ENCODE results near the gene TXN2.

TXN2 gene

GRCh38 chr22:36510966-36511881 lies 29.8 kb upstream of the TXN2 start:
- H3K27ac ChIP-seq (ENCODE audit: low read depth, low read length) = no peak overlapping the region
- H3K4me3 ChIP-seq (ENCODE audit: low read depth in 1 of 5, low read length in 5 of 5) = no peak overlapping the region
- no peaks in the 10 kb centered on the region for H3K27me3 ChIP-seq (ENCODE audit: control insufficient read depth in 5 of 5, insufficient read depth in 4 of 5, low read length in 5 of 5)
- H3K9ac ChIP-seq (ENCODE audit: low read length in 5 of 5) = no peak overlapping the region
- H3K36me3 ChIP-seq (ENCODE audit: control insufficient read depth in 5 of 5, insufficient read depth in 5 of 5, low read length in 5 of 5) = peaks cover 11 to 60% (median 56%) of the 10 kb centered on the region in 5 donors
- no peaks in the 10 kb centered on the region for H3K9me3 ChIP-seq (ENCODE audit: control insufficient read depth in 5 of 5, low read length in 5 of 5)
- peaks cover 3 to 37% (median 16%) of the 10 kb centered on the region in 5 donors for H3K4me1 ChIP-seq (ENCODE audit: control insufficient read depth in 5 of 5, insufficient read depth in 5 of 5, low read length in 5 of 5)

- Histone ChIP-seq H3K27me3 (ENCODE audit: control insufficient read depth in 5 of 5, insufficient read depth in 4 of 5, low read length in 5 of 5) (no peaks in the 10 kb centered on the region), H3K4me3 (ENCODE audit: low read depth in 1 of 5, low read length in 5 of 5) (no peak overlapping the region), H3K27ac (ENCODE audit: low read depth, low read length) (no peak overlapping the region), H3K4me1 (ENCODE audit: control insufficient read depth in 5 of 5, insufficient read depth in 5 of 5, low read length in 5 of 5) (peaks cover 3 to 43% (median 22%) of the 10 kb centered on the region in 5 donors), H3K9ac (ENCODE audit: low read length in 5 of 5) (no peak overlapping the region), H3K36me3 (ENCODE audit: control insufficient read depth in 5 of 5, insufficient read depth in 5 of 5, low read length in 5 of 5) (peaks cover 7 to 51% (median 48%) of the 10 kb centered on the region in 5 donors), H3K9me3 (ENCODE audit: control insufficient read depth in 5 of 5, low read length in 5 of 5) (no peaks in the 10 kb centered on the region)
These were observed 28.9 kb upstream of the TXN2 start for GRCh38 chr22:36510384-36510783.

GRCh38 chr22:36507518-36508010 lies 26.1 kb upstream of the TXN2 start:
- Histone ChIP-seq H3K4me3 (ENCODE audit: low read depth in 1 of 5, low read length in 5 of 5) (peak overlapping the region; percentile 50 to 77 (median 67)), H3K27me3 (ENCODE audit: control insufficient read depth in 5 of 5, insufficient read depth in 4 of 5, low read length in 5 of 5) (no peaks in the 10 kb centered on the region), H3K9me3 (ENCODE audit: control insufficient read depth in 5 of 5, low read length in 5 of 5) (no peaks in the 10 kb centered on the region), H3K27ac (ENCODE audit: low read depth, low read length) (peak overlapping the region; percentile 50), H3K36me3 (ENCODE audit: control insufficient read depth in 5 of 5, insufficient read depth in 5 of 5, low read length in 5 of 5) (peaks cover under 1 to 33% (median 27%) of the 10 kb centered on the region in 5 donors), H3K9ac (ENCODE audit: low read length in 5 of 5) (peak overlapping the region in 3 of 5 donors; percentile 0 to 75 (median 4)), H3K4me1 (ENCODE audit: control insufficient read depth in 5 of 5, insufficient read depth in 5 of 5, low read length in 5 of 5) (peaks cover 3 to 45% (median 25%) of the 10 kb centered on the region in 5 donors)

GRCh38 chr22:36506637-36507517 lies 25.4 kb upstream of the TXN2 start, which contains the start of gene FOXRED2:
Gene FOXRED2, minus strand, starts transcription at chr22:36507040. Its CDS starts 618 bp downstream, at chr22:36506422.
- Histone ChIP-seq H3K9ac (ENCODE audit: low read length in 5 of 5) (peak within 1 kb of the TSS in 4 of 5 donors; percentile 11 to 75 (median 42)), H3K4me1 (ENCODE audit: control insufficient read depth in 5 of 5, insufficient read depth in 5 of 5, low read length in 5 of 5) (peaks cover 3 to 45% (median 25%) of the 10 kb centered on the region in 5 donors), H3K27me3 (ENCODE audit: control insufficient read depth in 5 of 5, insufficient read depth in 4 of 5, low read length in 5 of 5) (no peaks in the 10 kb centered on the region), H3K27ac (ENCODE audit: low read depth, low read length) (peak within 1 kb of the TSS; percentile 50), H3K36me3 (ENCODE audit: control insufficient read depth in 5 of 5, insufficient read depth in 5 of 5, low read length in 5 of 5) (peaks cover 0 to 32% (median 21%) of the 10 kb centered on the region in 5 donors), H3K4me3 (ENCODE audit: low read depth in 1 of 5, low read length in 5 of 5) (peak within 1 kb of the TSS; percentile 50 to 77 (median 67)), H3K9me3 (ENCODE audit: control insufficient read depth in 5 of 5, low read length in 5 of 5) (no peaks in the 10 kb centered on the region)

- H3K4me1 ChIP-seq (ENCODE audit: control insufficient read depth in 5 of 5, insufficient read depth in 5 of 5, low read length in 5 of 5) = peaks cover 3 to 43% (median 25%) of the 10 kb centered on the region in 5 donors
These were observed 24.7 kb upstream of the TXN2 start for GRCh38 chr22:36505998-36506635.

GRCh38 chr22:36497910-36498665 lies 16.6 kb upstream of the TXN2 start:
- H3K4me1 ChIP-seq (ENCODE audit: control insufficient read depth in 5 of 5, insufficient read depth in 5 of 5, low read length in 5 of 5) = peaks cover 0 to 14% (median 4%) of the 10 kb centered on the region in 5 donors
- no peak overlapping the region for H3K4me3 ChIP-seq (ENCODE audit: low read depth in 1 of 5, low read length in 5 of 5)
- no peaks in the 10 kb centered on the region for H3K27me3 ChIP-seq (ENCODE audit: control insufficient read depth in 5 of 5, insufficient read depth in 4 of 5, low read length in 5 of 5)
- H3K9ac ChIP-seq (ENCODE audit: low read length in 5 of 5) = no peak overlapping the region
- no peak overlapping the region for H3K27ac ChIP-seq (ENCODE audit: low read depth, low read length)
- peaks cover 0 to 51% (median 31%) of the 10 kb centered on the region in 5 donors for H3K36me3 ChIP-seq (ENCODE audit: control insufficient read depth in 5 of 5, insufficient read depth in 5 of 5, low read length in 5 of 5)
- H3K9me3 ChIP-seq (ENCODE audit: control insufficient read depth in 5 of 5, low read length in 5 of 5) = no peaks in the 10 kb centered on the region

More at GRCh38 chr22:36505998-36506635, 24.7 kb upstream of the TXN2 start:
- Histone ChIP-seq H3K36me3 (ENCODE audit: control insufficient read depth in 5 of 5, insufficient read depth in 5 of 5, low read length in 5 of 5) (peaks cover 0 to 27% (median 14%) of the 10 kb centered on the region in 5 donors), H3K9ac (ENCODE audit: low read length in 5 of 5) (peak overlapping the region in 2 of 5 donors; percentile 11 to 33), H3K9me3 (ENCODE audit: control insufficient read depth in 5 of 5, low read length in 5 of 5) (no peaks in the 10 kb centered on the region), H3K27me3 (ENCODE audit: control insufficient read depth in 5 of 5, insufficient read depth in 4 of 5, low read length in 5 of 5) (no peaks in the 10 kb centered on the region), H3K27ac (ENCODE audit: low read depth, low read length) (no peak overlapping the region), H3K4me3 (ENCODE audit: low read depth in 1 of 5, low read length in 5 of 5) (peak overlapping the region; percentile 50 to 77 (median 66))

- no peak overlapping the region for H3K4me3 ChIP-seq (ENCODE audit: low read depth in 1 of 5, low read length in 5 of 5)
- peaks cover 0 to 26% (median 10%) of the 10 kb centered on the region in 5 donors for H3K4me1 ChIP-seq (ENCODE audit: control insufficient read depth in 5 of 5, insufficient read depth in 5 of 5, low read length in 5 of 5)
- H3K36me3 ChIP-seq (ENCODE audit: control insufficient read depth in 5 of 5, insufficient read depth in 5 of 5, low read length in 5 of 5) = peaks cover 0 to 62% (median 51%) of the 10 kb centered on the region in 5 donors
- no peaks in the 10 kb centered on the region for H3K9me3 ChIP-seq (ENCODE audit: control insufficient read depth in 5 of 5, low read length in 5 of 5)
- no peak overlapping the region for H3K9ac ChIP-seq (ENCODE audit: low read length in 5 of 5)
- no peak overlapping the region for H3K27ac ChIP-seq (ENCODE audit: low read depth, low read length)
- H3K27me3 ChIP-seq (ENCODE audit: control insufficient read depth in 5 of 5, insufficient read depth in 4 of 5, low read length in 5 of 5) = no peaks in the 10 kb centered on the region
These were observed 12.3 kb upstream of the TXN2 start for GRCh38 chr22:36493690-36494110.

GRCh38 chr22:36492109-36492508 lies 10.7 kb upstream of the TXN2 start:
- no peaks in the 10 kb centered on the region for H3K27me3 ChIP-seq (ENCODE audit: control insufficient read depth in 5 of 5, insufficient read depth in 4 of 5, low read length in 5 of 5)
- peaks cover 0 to 49% (median 41%) of the 10 kb centered on the region in 5 donors for H3K36me3 ChIP-seq (ENCODE audit: control insufficient read depth in 5 of 5, insufficient read depth in 5 of 5, low read length in 5 of 5)
- H3K9ac ChIP-seq (ENCODE audit: low read length in 5 of 5) = peak overlapping the region in 1 of 5 donors; percentile 35
- peaks cover 0 to 26% (median 10%) of the 10 kb centered on the region in 5 donors for H3K4me1 ChIP-seq (ENCODE audit: control insufficient read depth in 5 of 5, insufficient read depth in 5 of 5, low read length in 5 of 5)
- H3K4me3 ChIP-seq (ENCODE audit: low read depth in 1 of 5, low read length in 5 of 5) = no peak overlapping the region
- H3K9me3 ChIP-seq (ENCODE audit: control insufficient read depth in 5 of 5, low read length in 5 of 5) = no peaks in the 10 kb centered on the region
- H3K27ac ChIP-seq (ENCODE audit: low read depth, low read length) = no peak overlapping the region
